GM06990 (cell line): ENCODE data around the gene TSPAN3.
A peak's percentile ranks its signal among the peaks of the same experiment; 100 is the strongest.

Experiments
- DNase-seq: peaks from one replicate; pipeline ENCODE4 v3.0.0-alpha.2; 2011; ENCODE audit not compliant: insufficient read length; ENCODE audit errors: extremely low read depth
- H3K27me3 ChIP-seq: replicated peaks from 2 replicates; pipeline ENCODE4 v1.6.0; 2011; ENCODE audit warnings: low read length; ENCODE audit not compliant: control insufficient read depth, insufficient read depth
- H3K36me3 ChIP-seq: 2 replicates; pipeline ENCODE4 v1.5.1; 2011; ENCODE audit warnings: low read length; ENCODE audit not compliant: control insufficient read depth, insufficient read depth
- H3K4me3 ChIP-seq: replicated peaks from 2 replicates; pipeline ENCODE4 v1.5.1; 2011; ENCODE audit warnings: low read depth, mild to moderate bottlenecking, control low read depth, low read length
- CTCF ChIP-seq: IDR thresholded peaks from 2 replicates; pipeline ENCODE4 v1.5.1; 2011; ENCODE audit warnings: low read length, control low read depth, mild to moderate bottlenecking, inconsistent platforms; ENCODE audit not compliant: insufficient read depth, poor library complexity, severe bottlenecking

Gene TSPAN3

GRCh38 chr15:77060546-77060945 is 10.4 kb downstream of the TSPAN3 start:
- no peak overlapping the region for H3K4me3 ChIP-seq
- TF ChIP-seq CTCF, result no peak
- no peaks in the 10 kb centered on the region for H3K36me3 ChIP-seq
- H3K27me3 ChIP-seq, result no peaks in the 10 kb centered on the region
- no peak for DNase-seq

DNA sequence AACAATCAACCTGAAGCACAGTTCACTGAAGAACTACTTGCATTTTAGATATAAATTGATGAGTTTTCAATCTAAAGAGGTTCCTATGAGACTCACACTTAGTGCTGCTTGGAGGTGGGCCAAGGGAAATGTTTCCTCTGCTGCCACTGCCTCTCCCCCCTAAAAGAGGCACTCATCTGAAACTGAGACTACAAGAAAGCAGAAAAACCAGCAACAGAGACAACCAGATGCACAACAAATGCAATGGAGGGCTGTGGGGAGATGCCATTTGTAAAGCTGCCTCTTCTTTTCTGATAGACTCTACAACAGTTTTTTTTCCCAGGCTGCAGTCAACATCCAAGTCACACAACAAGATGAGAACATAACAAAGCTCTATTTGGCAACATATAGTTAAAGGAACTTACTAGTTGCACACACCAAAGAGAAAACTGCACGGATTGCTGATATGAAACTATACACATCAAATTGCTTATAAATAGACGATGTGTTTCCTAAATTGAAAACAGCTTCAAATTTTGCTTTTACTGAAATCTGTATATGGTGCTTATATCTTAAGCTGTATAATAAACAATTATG is 11.0 kb downstream of the TSPAN3 start:
- Histone ChIP-seq H3K36me3 (no peaks in the 10 kb centered on the region), H3K27me3 (no peaks in the 10 kb centered on the region), H3K4me3 (peak overlapping the region; percentile 5; the same call in 1 of the 2 replicates)
- peak; percentile 37 for DNase-seq
- TF ChIP-seq CTCF, result no peak

GRCh38 chr15:77058468-77058867 is 12.4 kb downstream of the TSPAN3 start:
- no peaks in the 10 kb centered on the region for H3K27me3 ChIP-seq
- H3K4me3 ChIP-seq, result no peak overlapping the region
- H3K36me3 ChIP-seq, result no peaks in the 10 kb centered on the region
- TF ChIP-seq CTCF, result no peak
- DNase-seq, result no peak

- TF ChIP-seq CTCF, result no peak
- H3K27me3 ChIP-seq, result no peaks in the 10 kb centered on the region
- DNase-seq, result no peak
- H3K36me3 ChIP-seq, result no peaks in the 10 kb centered on the region; the same call in 1 of the 2 replicates
- no peak overlapping the region for H3K4me3 ChIP-seq
Observed at GRCh38 chr15:77057685-77058084, 13.2 kb downstream of the TSPAN3 start.

GRCh38 chr15:77057072-77057471 is 13.8 kb downstream of the TSPAN3 start:
- H3K27me3 ChIP-seq, result no peaks in the 10 kb centered on the region
- DNase-seq, result no peak
- no peak overlapping the region for H3K4me3 ChIP-seq
- H3K36me3 ChIP-seq, result peaks cover 2% of the 10 kb centered on the region; the same call in 1 of the 2 replicates
- TF ChIP-seq CTCF, result no peak

GRCh38 chr15:77053709-77054108 is 17.2 kb downstream of the TSPAN3 start:
- no peak for DNase-seq
- no peak overlapping the region for H3K4me3 ChIP-seq
- H3K36me3 ChIP-seq, result peaks cover 4% of the 10 kb centered on the region; the same call in 1 of the 2 replicates
- H3K27me3 ChIP-seq, result no peaks in the 10 kb centered on the region
- no peak for TF ChIP-seq CTCF
